Measurements from ENCODE around the gene TNFRSF14.

DNA sequence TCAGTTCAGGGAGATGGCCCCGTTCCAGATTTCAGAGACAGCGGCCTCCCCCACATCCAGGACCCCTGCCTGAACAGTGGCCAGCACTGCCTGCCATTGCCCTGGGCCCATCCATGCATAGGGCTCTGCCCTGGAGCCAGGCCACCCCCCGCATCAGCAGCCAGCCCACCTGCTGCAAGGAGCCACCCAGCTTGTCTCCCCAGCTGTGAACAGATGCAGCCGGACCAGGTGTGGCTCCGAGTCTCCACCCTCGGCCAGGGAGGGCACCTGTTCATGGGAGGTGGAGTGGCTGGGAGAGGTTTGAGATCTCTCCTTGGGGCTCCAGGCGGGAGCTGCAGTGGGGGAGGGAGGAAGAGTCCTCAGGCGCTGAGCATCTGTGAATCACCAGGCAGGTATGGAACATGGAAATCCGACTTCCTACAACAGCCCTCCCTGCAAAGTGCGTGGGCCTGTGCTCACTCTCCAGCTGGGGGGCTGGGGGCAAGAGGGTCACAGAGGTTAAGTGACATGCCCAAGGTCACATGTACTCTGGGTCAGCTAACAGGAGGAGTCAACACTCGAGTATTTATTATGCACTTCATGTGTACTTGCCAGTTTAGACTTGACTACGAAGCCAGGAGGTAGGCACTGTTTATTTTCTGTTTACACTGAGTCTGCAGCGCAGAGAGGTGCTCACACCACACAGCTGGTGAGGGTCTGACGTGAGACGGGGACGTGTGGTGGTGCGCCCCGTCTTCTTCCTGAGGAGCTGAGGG is 21.3 kb upstream of the TNFRSF14 start:
- TF ChIP-seq CTCF (conservative IDR thresholded peaks at IDR 0.05; ENCODE audit: low read depth, low read length), result no peak
- TF ChIP-seq EZH2 (IDR thresholded peaks at IDR 0.05; ENCODE audit: low read length, unreplicated experiment), result no peak
- TF ChIP-seq EZH2phosphoT487 (IDR thresholded peaks at IDR 0.05; ENCODE audit: borderline replicate concordance, low read length), result no peak

Data from PC-3 (cell line).